ENCODE measurements around the gene DNAH9. TPM values are rescaled to one million over a fixed set of nuclear protein-coding genes. Genes with fewer than 3 reads are reported as not detected.

DNAH9 gene
- total RNA-seq, 5 donors from 2014 or later (not counting 1 experiment from before 2014, with no cell fraction given), result not detected

DNA sequence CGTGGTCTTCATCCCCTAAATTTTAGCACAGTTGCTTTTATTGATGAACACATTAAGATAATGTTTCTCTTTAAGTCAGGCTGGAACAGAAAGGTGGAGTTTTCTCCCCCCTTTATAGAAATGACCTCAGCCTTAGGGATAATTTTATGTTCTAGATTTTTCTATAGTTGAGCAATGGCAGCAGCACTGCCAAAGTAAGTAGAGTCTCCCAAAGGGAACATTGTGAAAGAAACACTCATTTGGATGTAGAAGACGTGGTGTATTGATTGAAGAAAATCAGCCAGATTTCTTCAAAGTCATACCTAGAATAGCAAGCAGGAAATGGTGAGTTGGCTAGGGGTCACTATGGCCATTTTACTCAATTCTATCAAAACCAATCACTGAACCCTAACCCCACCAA, 122.5 kb downstream of the DNAH9 start:
- Histone ChIP-seq H3K9me3 (no peaks in the 10 kb centered on the region), H3K4me3 (ENCODE audit: control insufficient read depth in 1 of 2, extremely low read depth in 1 of 2, low read length in 1 of 2) (no peak overlapping the region), H3K27ac (ENCODE audit: low read length) (no peak overlapping the region), H3K36me3 (ENCODE audit: control insufficient read depth in 2 of 2, extremely low read depth in 1 of 2, insufficient read depth in 1 of 2, low read length in 1 of 2) (no peaks in the 10 kb centered on the region), H3K4me1 (ENCODE audit: control insufficient read depth in 1 of 2, extremely low read depth in 1 of 2, insufficient read depth in 2 of 2, low read length in 2 of 2) (no peaks in the 10 kb centered on the region), H3K27me3 (replicated peaks in 1 of 2; ENCODE audit: control insufficient read depth in 2 of 2, extremely low read depth in 1 of 2, insufficient read depth in 2 of 2, low read length in 1 of 2) (no peaks in the 10 kb centered on the region)
- no peaks in the 10 kb centered on the region for H3K36me3 Mint-ChIP-seq
- H3K27ac Mint-ChIP-seq, result no peak overlapping the region
- ChIA-PET POLR2A (no interaction called here), CTCF (no interaction called here)
- ATAC-seq (replicated peaks in 1 of 4), result no peak
- DNase-seq, result no peak
- H3K9me3 Mint-ChIP-seq, result peaks cover 0 to 21% (median 5%) of the 10 kb centered on the region in 3 donors
- H3K4me1 Mint-ChIP-seq, result no peaks in the 10 kb centered on the region
- no CpG with 5 or more reads among the region's 2 CpGs for WGBS (ENCODE audit: insufficient coverage)
- H3K27me3 Mint-ChIP-seq, result peaks cover 0 to 3% of the 10 kb centered on the region in 2 donors
- H3K4me3 Mint-ChIP-seq, result no peak overlapping the region

DNA sequence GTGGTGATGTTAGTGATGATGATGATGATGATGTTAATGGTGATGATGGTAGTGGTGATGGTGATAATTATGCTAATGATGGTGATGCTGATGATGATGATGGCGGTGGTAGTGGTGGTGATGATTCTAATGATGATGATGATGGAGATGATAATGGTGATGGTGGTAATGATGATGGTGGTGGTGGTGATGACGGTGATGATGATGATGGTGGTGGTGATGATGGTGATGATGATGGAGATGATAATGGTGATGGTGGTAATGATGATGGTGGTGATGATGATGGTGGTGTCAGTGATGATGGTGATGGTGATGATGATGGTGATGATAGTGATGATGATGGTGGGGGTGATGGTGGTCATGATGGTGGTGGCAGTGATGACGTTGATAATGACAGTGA, 132.5 kb downstream of the DNAH9 start:
- no peaks in the 10 kb centered on the region for H3K36me3 ChIP-seq (ENCODE audit: control insufficient read depth in 2 of 2, extremely low read depth in 1 of 2, insufficient read depth in 1 of 2, low read length in 1 of 2)
- Mint-ChIP-seq H3K9me3 (peaks cover 0 to 4% (median 4%) of the 10 kb centered on the region in 3 donors), H3K36me3 (no peaks in the 10 kb centered on the region), H3K27me3 (no peaks in the 10 kb centered on the region), H3K4me1 (no peaks in the 10 kb centered on the region), H3K27ac (no peak overlapping the region), H3K4me3 (no peak overlapping the region)
- CTCF ChIA-PET, result no interaction called here
- no peaks in the 10 kb centered on the region for H3K4me1 ChIP-seq (ENCODE audit: control insufficient read depth in 1 of 2, extremely low read depth in 1 of 2, insufficient read depth in 2 of 2, low read length in 2 of 2)
- POLR2A ChIA-PET, result no interaction called here
- ATAC-seq (replicated peaks in 1 of 4), result no peak
- H3K9me3 ChIP-seq, result no peaks in the 10 kb centered on the region
- no peak for DNase-seq
- H3K4me3 ChIP-seq (ENCODE audit: control insufficient read depth in 1 of 2, extremely low read depth in 1 of 2, low read length in 1 of 2), result no peak overlapping the region
- H3K27me3 ChIP-seq (replicated peaks in 1 of 2; ENCODE audit: control insufficient read depth in 2 of 2, extremely low read depth in 1 of 2, insufficient read depth in 2 of 2, low read length in 1 of 2), result peaks cover 0 to 2% of the 10 kb centered on the region in 2 experiments
- WGBS (ENCODE audit: insufficient coverage), result 88% methylated on average over 3 of the region's 3 CpGs
- H3K27ac ChIP-seq (ENCODE audit: low read length), result no peak overlapping the region

GRCh38 chr17:11736613-11737312, 138.5 kb downstream of the DNAH9 start:
- CTCF ChIA-PET, result no interaction called here
- WGBS (ENCODE audit: insufficient coverage), result 76% methylated on average over 7 of the region's 15 CpGs

DNA sequence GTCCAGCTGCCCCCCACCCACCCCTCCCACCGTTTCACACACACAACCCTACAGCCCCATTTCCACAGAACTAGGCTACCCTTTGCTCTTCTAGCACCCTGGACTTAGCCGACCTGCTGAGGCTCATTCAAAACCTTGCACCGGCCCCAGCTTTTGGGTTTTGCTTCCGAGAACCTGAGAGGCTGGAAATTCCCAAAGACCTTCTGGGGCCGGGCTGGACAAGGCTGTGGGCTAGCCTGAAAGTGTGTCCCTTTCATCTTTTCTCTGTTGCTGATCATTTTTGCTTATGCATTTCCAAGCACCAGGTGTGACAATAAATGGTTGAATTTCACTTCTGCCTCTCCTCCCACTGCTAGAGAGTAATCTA, 139.0 kb downstream of the DNAH9 start:
- Histone ChIP-seq H3K4me1 (ENCODE audit: control insufficient read depth in 1 of 2, extremely low read depth in 1 of 2, insufficient read depth in 2 of 2, low read length in 2 of 2) (no peaks in the 10 kb centered on the region), H3K9me3 (no peaks in the 10 kb centered on the region), H3K27ac (ENCODE audit: low read length) (no peak overlapping the region), H3K36me3 (ENCODE audit: control insufficient read depth in 2 of 2, extremely low read depth in 1 of 2, insufficient read depth in 1 of 2, low read length in 1 of 2) (no peaks in the 10 kb centered on the region), H3K27me3 (replicated peaks in 1 of 2; ENCODE audit: control insufficient read depth in 2 of 2, extremely low read depth in 1 of 2, insufficient read depth in 2 of 2, low read length in 1 of 2) (peaks cover 0 to 2% of the 10 kb centered on the region in 2 experiments), H3K4me3 (ENCODE audit: control insufficient read depth in 1 of 2, extremely low read depth in 1 of 2, low read length in 1 of 2) (no peak overlapping the region)
- Mint-ChIP-seq H3K27ac (no peak overlapping the region), H3K4me3 (no peak overlapping the region), H3K4me1 (no peaks in the 10 kb centered on the region), H3K9me3 (no peaks in the 10 kb centered on the region), H3K27me3 (no peaks in the 10 kb centered on the region), H3K36me3 (no peaks in the 10 kb centered on the region)
- WGBS (ENCODE audit: insufficient coverage), result 62% methylated on average over 4 of the region's 5 CpGs
- DNase-seq (no peak), ATAC-seq (replicated peaks in 1 of 4) (no peak)
- POLR2A ChIA-PET, result no interaction called here
- CTCF ChIA-PET, result no interaction called here

More at GRCh38 chr17:11736613-11737312, 138.5 kb downstream of the DNAH9 start:
- ATAC-seq (replicated peaks in 1 of 4) (no peak), DNase-seq (no peak)
- Histone ChIP-seq H3K9me3 (no peaks in the 10 kb centered on the region), H3K27ac (ENCODE audit: low read length) (no peak overlapping the region), H3K27me3 (replicated peaks in 1 of 2; ENCODE audit: control insufficient read depth in 2 of 2, extremely low read depth in 1 of 2, insufficient read depth in 2 of 2, low read length in 1 of 2) (peaks cover 0 to 2% of the 10 kb centered on the region in 2 experiments), H3K4me1 (ENCODE audit: control insufficient read depth in 1 of 2, extremely low read depth in 1 of 2, insufficient read depth in 2 of 2, low read length in 2 of 2) (no peaks in the 10 kb centered on the region), H3K36me3 (ENCODE audit: control insufficient read depth in 2 of 2, extremely low read depth in 1 of 2, insufficient read depth in 1 of 2, low read length in 1 of 2) (no peaks in the 10 kb centered on the region), H3K4me3 (ENCODE audit: control insufficient read depth in 1 of 2, extremely low read depth in 1 of 2, low read length in 1 of 2) (no peak overlapping the region)
- Mint-ChIP-seq H3K4me3 (no peak overlapping the region), H3K4me1 (no peaks in the 10 kb centered on the region), H3K27ac (no peak overlapping the region), H3K36me3 (no peaks in the 10 kb centered on the region), H3K27me3 (no peaks in the 10 kb centered on the region), H3K9me3 (no peaks in the 10 kb centered on the region)
- POLR2A ChIA-PET, result no interaction called here

DNA sequence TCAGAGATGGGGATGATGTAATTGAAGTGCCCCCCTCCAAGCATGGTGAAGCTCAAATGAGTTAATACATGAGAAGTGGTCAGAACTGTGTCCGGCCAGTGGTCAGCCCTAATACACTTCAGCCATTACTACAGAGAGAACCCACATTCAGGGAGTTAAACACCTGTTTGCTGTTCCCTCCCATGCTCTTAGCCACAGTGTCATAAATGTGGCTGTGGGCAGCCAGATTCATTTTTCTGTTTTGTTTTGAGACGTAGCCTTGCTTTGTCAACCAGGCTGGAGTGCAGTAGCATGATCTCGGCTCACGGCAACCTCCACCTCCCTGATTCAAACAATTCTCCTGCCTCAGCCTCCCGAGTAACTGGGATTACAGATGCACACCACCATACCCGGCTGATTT, 139.9 kb downstream of the DNAH9 start:
- H3K27me3 Mint-ChIP-seq, result no peaks in the 10 kb centered on the region
- no peaks in the 10 kb centered on the region for H3K4me1 Mint-ChIP-seq
- no peak overlapping the region for H3K4me3 Mint-ChIP-seq
- ATAC-seq (replicated peaks in 1 of 4) (no peak), DNase-seq (no peak)
- Histone ChIP-seq H3K27ac (ENCODE audit: low read length) (no peak overlapping the region), H3K4me1 (ENCODE audit: control insufficient read depth in 1 of 2, extremely low read depth in 1 of 2, insufficient read depth in 2 of 2, low read length in 2 of 2) (no peaks in the 10 kb centered on the region), H3K9me3 (no peaks in the 10 kb centered on the region), H3K27me3 (replicated peaks in 1 of 2; ENCODE audit: control insufficient read depth in 2 of 2, extremely low read depth in 1 of 2, insufficient read depth in 2 of 2, low read length in 1 of 2) (no peaks in the 10 kb centered on the region), H3K4me3 (ENCODE audit: control insufficient read depth in 1 of 2, extremely low read depth in 1 of 2, low read length in 1 of 2) (no peak overlapping the region), H3K36me3 (ENCODE audit: control insufficient read depth in 2 of 2, extremely low read depth in 1 of 2, insufficient read depth in 1 of 2, low read length in 1 of 2) (no peaks in the 10 kb centered on the region)
- H3K27ac Mint-ChIP-seq, result no peak overlapping the region
- CTCF ChIA-PET, result no interaction called here
- POLR2A ChIA-PET, result no interaction called here
- peaks cover 0 to under 1% (median 0%) of the 10 kb centered on the region in 3 donors for H3K9me3 Mint-ChIP-seq
- WGBS (ENCODE audit: insufficient coverage), result 100% methylated on average over 1 of the region's 6 CpGs
- H3K36me3 Mint-ChIP-seq, result no peaks in the 10 kb centered on the region

GRCh38 chr17:11739351-11739750, 141.1 kb downstream of the DNAH9 start:
- H3K9me3 ChIP-seq, result no peaks in the 10 kb centered on the region
- H3K4me3 Mint-ChIP-seq, result no peak overlapping the region
- H3K4me1 ChIP-seq (ENCODE audit: control insufficient read depth in 1 of 2, extremely low read depth in 1 of 2, insufficient read depth in 2 of 2, low read length in 2 of 2), result no peaks in the 10 kb centered on the region
- H3K36me3 ChIP-seq (ENCODE audit: control insufficient read depth in 2 of 2, extremely low read depth in 1 of 2, insufficient read depth in 1 of 2, low read length in 1 of 2), result no peaks in the 10 kb centered on the region
- peaks cover 0 to 5% (median 4%) of the 10 kb centered on the region in 3 donors for H3K9me3 Mint-ChIP-seq
- H3K4me1 Mint-ChIP-seq, result no peaks in the 10 kb centered on the region
- ATAC-seq (replicated peaks in 1 of 4) (no peak), DNase-seq (no peak)
- no peak overlapping the region for H3K27ac ChIP-seq (ENCODE audit: low read length)
- H3K4me3 ChIP-seq (ENCODE audit: control insufficient read depth in 1 of 2, extremely low read depth in 1 of 2, low read length in 1 of 2), result no peak overlapping the region
- POLR2A ChIA-PET, result no interaction called here
- 80% methylated on average over 1 of the region's 5 CpGs for WGBS (ENCODE audit: insufficient coverage)
- CTCF ChIA-PET, result no interaction called here
- no peaks in the 10 kb centered on the region for H3K36me3 Mint-ChIP-seq
- H3K27me3 ChIP-seq (replicated peaks in 1 of 2; ENCODE audit: control insufficient read depth in 2 of 2, extremely low read depth in 1 of 2, insufficient read depth in 2 of 2, low read length in 1 of 2), result no peaks in the 10 kb centered on the region
- H3K27me3 Mint-ChIP-seq, result no peaks in the 10 kb centered on the region
- no peak overlapping the region for H3K27ac Mint-ChIP-seq

DNA sequence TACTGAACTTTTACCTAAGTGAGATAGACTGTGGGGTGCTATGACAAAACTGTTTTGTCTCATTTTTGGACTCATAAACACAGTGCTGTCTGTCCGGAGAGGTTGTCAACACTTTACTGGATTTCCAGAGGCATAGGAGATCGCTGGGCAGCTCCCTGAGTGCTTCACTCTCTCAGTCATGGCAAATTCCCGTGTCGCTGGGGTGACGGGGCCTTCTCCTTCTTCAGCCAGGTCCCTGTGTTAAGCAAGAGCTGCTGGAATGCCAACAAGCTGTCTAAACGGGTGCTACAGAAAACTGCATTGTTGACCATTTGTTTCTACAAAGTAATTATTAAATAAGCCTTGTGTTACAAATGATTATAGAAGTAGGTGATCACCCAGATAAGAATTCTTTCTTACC, 141.6 kb downstream of the DNAH9 start:
- H3K4me3 Mint-ChIP-seq, result no peak overlapping the region
- peaks cover 0 to 10% (median 4%) of the 10 kb centered on the region in 3 donors for H3K9me3 Mint-ChIP-seq
- ATAC-seq (replicated peaks in 1 of 4) (no peak), DNase-seq (no peak)
- H3K27ac ChIP-seq (ENCODE audit: low read length), result no peak overlapping the region
- H3K27me3 ChIP-seq (replicated peaks in 1 of 2; ENCODE audit: control insufficient read depth in 2 of 2, extremely low read depth in 1 of 2, insufficient read depth in 2 of 2, low read length in 1 of 2), result no peaks in the 10 kb centered on the region
- H3K36me3 Mint-ChIP-seq, result no peaks in the 10 kb centered on the region
- ChIA-PET POLR2A (no interaction called here), CTCF (no interaction called here)
- no peaks in the 10 kb centered on the region for H3K9me3 ChIP-seq
- no peaks in the 10 kb centered on the region for H3K36me3 ChIP-seq (ENCODE audit: control insufficient read depth in 2 of 2, extremely low read depth in 1 of 2, insufficient read depth in 1 of 2, low read length in 1 of 2)
- no peak overlapping the region for H3K27ac Mint-ChIP-seq
- H3K4me1 ChIP-seq (ENCODE audit: control insufficient read depth in 1 of 2, extremely low read depth in 1 of 2, insufficient read depth in 2 of 2, low read length in 2 of 2), result no peaks in the 10 kb centered on the region
- WGBS (ENCODE audit: insufficient coverage), result 68% methylated on average over 5 of the region's 6 CpGs
- no peak overlapping the region for H3K4me3 ChIP-seq (ENCODE audit: control insufficient read depth in 1 of 2, extremely low read depth in 1 of 2, low read length in 1 of 2)
- no peaks in the 10 kb centered on the region for H3K27me3 Mint-ChIP-seq
- no peaks in the 10 kb centered on the region for H3K4me1 Mint-ChIP-seq
